CD4-positive, alpha-beta T cell treated with Interleukin-17A for 1 hour (primary cell): Measurements from ENCODE around the gene SLC6A6.

ENCODE experiments used
- DNase-seq: peaks from one replicate; pipeline ENCODE4 v3.0.0-alpha.2; 2020

The SLC6A6 gene

GRCh38 chr3:14531856-14532395 is 129.5 kb downstream of the SLC6A6 start:
- no peak for DNase-seq

- DNase-seq, result no peak
Measured at GRCh38 chr3:14532691-14533456, 130.5 kb downstream of the SLC6A6 start.

GRCh38 chr3:14533457-14533958 is 131.1 kb downstream of the SLC6A6 start:
- no peak for DNase-seq

GRCh38 chr3:14534516-14535191 is 132.2 kb downstream of the SLC6A6 start:
- DNase-seq, result no peak

GRCh38 chr3:14535616-14536015 is 133.2 kb downstream of the SLC6A6 start:
- DNase-seq, result no peak

GRCh38 chr3:14536055-14536815 is 133.8 kb downstream of the SLC6A6 start:
- DNase-seq, result no peak

GRCh38 chr3:14536837-14537589 is 134.6 kb downstream of the SLC6A6 start:
- DNase-seq, result no peak

- no peak for DNase-seq
Measured at GRCh38 chr3:14537590-14538450, 135.4 kb downstream of the SLC6A6 start.

GRCh38 chr3:14538451-14539088 is 136.2 kb downstream of the SLC6A6 start:
- DNase-seq, result no peak
